HT-29 (cell line): ENCODE results near the gene ZFP90. TPM values are rescaled to one million over a fixed set of nuclear protein-coding genes. Genes with fewer than 3 reads are reported as not detected.

Experiments used
- DNase-seq: peaks from one replicate; pipeline ENCODE4 v3.0.0-alpha.2; 2015; ENCODE audit warnings: low spot score
- small RNA-seq: library from RNA; depleted of rRNA; stranded (forward); fragments of <200 nt; gene quantifications from one replicate; pipeline ENCODE3, GENCODE V24; 2014
- total RNA-seq: library from RNA; depleted of rRNA; stranded (reverse); fragments of >200 nt; shearing (Covaris generic); gene quantifications from 2 replicates; pipeline ENCODE4 v1.2.3, GENCODE V29; 2014; rRNA removed

The ZFP90 gene
- total RNA-seq, 1 experiment from 2014 or later: 9.3 TPM

GRCh38 chr16:68577352-68577853, 38.3 kb downstream of the ZFP90 start:
- no peak for DNase-seq

- DNase-seq: peak; percentile 61
These were observed 51.3 kb downstream of the ZFP90 start for GRCh38 chr16:68590201-68590994.

- DNase-seq: peak; percentile 39
These were observed 53.6 kb downstream of the ZFP90 start for GRCh38 chr16:68592466-68593337.

- DNase-seq: no peak
These were observed 57.2 kb downstream of the ZFP90 start for GRCh38 chr16:68596266-68596665.

GRCh38 chr16:68599586-68599985, 60.5 kb downstream of the ZFP90 start:
- DNase-seq: no peak

- no peak for DNase-seq
These were observed 66.7 kb downstream of the ZFP90 start for GRCh38 chr16:68605746-68606145.

- DNase-seq: no peak
These were observed 68.4 kb downstream of the ZFP90 start for GRCh38 chr16:68607443-68607842.

- no peak for DNase-seq
These were observed 69.2 kb downstream of the ZFP90 start for GRCh38 chr16:68608330-68608729.

GRCh38 chr16:68612996-68613395, 73.9 kb downstream of the ZFP90 start:
- DNase-seq: no peak

GRCh38 chr16:68617734-68618133, 78.6 kb downstream of the ZFP90 start:
- no peak for DNase-seq

Small RNAs within 50 kb of the gene (small RNA-seq; reads per million reads assigned to genes)
- gene RNU4-36P: not detected

Other genes with a start within 250 kb of the ZFP90 start
- 15.0 and 22.2 TPM in 2 replicates for gene SLC7A6OS, start 228.3 kb upstream of the ZFP90 start, total RNA-seq
- 36.3 and 50.6 TPM in 2 replicates for gene PRMT7, start 228.3 kb upstream of the ZFP90 start, total RNA-seq
- gene SMPD3, start 90.8 kb upstream of the ZFP90 start, total RNA-seq: 45.7 and 50.7 TPM in 2 replicates
- gene CDH3, start 106.0 kb downstream of the ZFP90 start, total RNA-seq: 2.9 and 4.2 TPM in 2 replicates
- 219 and 251 TPM in 2 replicates for gene CDH1, start 198.0 kb downstream of the ZFP90 start, total RNA-seq